T-helper 22 cell (primary cell): ENCODE results near the gene GNAS.

Experiments used
- DNase-seq: peaks from one replicate; pipeline ENCODE4 v3.0.0-alpha.2; 2020; ENCODE audit warnings: low read depth

GNAS gene

DNA sequence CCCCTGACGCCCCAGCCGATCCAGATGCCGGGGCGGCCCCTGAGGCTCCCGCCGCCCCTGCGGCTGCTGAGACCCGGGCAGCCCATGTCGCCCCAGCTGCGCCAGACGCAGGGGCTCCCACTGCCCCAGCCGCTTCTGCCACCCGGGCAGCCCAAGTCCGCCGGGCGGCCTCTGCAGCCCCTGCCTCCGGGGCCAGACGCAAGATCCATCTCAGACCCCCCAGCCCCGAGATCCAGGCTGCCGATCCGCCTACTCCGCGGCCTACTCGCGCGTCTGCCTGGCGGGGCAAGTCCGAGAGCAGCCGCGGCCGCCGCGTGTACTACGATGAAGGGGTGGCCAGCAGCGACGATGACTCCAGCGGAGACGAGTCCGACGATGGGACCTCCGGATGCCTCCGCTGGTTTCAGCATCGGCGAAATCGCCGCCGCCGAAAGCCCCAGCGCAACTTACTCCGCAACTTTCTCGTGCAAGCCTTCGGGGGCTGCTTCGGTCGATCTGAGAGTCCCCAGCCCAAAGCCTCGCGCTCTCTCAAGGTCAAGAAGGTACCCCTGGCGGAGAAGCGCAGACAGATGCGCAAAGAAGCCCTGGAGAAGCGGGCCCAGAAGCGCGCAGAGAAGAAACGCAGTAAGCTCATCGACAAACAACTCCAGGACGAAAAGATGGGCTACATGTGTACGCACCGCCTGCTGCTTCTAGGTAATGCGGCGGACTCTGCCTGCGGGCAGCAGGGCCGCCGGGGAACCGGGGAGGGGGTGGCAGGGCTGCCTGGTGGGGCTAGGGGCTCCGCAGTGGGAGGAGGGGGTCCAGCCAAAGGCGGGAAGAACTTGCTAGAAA lies 2.3 kb downstream of the GNAS start:
- no peak for DNase-seq

DNA sequence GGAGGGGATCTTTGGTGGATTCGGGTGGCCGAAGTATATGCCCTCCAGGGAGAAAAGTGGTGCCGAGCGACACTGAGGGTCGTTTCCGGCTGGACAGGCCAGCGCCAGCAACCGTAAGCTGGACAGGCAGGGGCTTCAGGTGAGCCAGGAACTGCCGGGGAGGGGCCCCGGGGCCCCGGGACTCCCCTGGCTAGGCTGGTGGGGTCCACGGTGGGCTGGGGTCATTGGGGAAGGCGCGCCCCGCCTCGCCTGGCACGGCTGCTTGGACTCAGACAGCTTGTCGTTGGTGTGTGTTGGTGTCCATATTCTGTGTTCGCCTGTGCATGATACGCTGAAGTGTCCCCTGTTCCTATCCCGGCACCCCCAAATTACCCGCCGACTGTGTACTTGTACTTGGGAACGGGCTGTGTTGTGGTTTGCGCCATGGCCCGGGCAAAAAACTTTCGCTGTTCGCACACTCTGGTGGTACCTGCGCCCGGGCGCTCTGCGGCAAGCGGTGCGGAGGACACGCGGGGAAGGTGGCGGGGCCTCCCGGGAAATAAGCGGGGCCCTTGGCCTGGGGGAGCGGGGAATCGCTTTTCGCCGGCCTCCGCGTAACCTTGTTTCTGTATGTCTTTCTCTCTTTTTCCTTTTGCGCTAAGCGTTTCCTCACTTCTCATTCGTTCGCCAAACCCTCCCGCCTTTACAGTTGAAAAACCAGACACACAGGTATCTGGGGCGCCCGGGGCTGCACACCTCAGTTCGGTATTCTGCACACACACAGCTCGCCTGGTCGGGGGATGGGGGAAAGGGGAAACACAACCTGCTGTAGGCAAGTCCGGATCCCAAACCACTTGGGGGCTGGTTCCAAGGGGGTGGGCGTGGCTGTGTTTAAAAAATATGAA lies 3.2 kb downstream of the GNAS start:
- no peak for DNase-seq

DNA sequence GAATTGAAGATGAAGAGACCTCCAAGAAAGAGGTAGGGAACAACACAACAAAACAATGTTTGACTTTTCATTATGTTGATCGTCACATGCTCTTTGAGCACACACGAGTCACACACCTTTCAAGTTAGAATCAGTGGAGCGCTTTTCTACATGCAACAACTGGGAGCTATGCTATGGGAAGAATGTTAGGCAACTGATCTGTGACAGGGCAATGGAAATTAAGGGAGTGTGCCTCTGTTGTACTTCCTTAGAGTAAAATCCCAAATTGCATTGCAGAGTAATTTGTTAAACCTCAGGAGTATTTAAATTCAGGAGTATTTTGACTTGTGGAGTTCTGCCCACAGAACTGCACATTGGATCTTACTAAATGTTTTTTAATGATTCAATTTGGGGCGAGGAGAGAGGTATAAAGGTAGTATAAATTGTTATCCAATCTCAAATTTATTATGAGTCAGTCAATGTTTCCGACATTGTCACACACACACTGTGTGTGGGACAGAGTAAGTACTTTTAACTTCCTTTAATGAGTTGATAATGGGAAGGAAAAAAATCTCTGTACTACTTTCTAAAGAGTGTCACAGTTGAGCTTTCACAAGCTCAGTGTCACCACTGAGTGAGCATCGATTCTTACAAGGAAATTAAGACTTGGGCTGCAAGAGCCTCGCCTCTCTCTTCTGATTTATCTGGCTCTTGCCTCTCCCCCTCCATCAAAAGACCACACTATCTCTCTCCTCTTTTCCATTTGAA lies 10.7 kb downstream of the GNAS start:
- DNase-seq = no peak

- no peak for DNase-seq
These were observed 11.8 kb downstream of the GNAS start for GRCh38 chr20:58864346-58864745.

DNA sequence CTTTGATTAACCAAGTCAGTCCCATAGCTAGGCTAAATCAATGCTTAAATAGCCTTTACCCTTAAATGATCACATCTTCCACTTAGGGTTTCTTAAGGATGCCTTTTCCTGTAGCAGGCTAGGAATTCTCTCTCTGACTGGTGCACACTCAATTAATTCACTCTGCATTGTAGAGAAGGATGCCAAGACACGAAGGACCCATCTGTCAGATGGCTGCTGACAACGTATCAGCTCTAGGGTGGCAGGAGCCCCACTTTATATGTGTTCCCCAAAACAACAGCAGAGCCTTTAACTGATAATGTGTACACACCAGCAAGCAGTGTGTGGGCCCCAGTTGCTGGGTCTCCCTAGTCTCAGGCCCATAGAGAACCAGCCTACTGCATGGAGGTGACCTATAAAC lies 13.3 kb downstream of the GNAS start:
- DNase-seq = no peak

- no peak for DNase-seq
These were observed 14.7 kb downstream of the GNAS start for GRCh38 chr20:58867211-58867610.

- no peak for DNase-seq
These were observed 16.3 kb downstream of the GNAS start for GRCh38 chr20:58868795-58869194.

DNA sequence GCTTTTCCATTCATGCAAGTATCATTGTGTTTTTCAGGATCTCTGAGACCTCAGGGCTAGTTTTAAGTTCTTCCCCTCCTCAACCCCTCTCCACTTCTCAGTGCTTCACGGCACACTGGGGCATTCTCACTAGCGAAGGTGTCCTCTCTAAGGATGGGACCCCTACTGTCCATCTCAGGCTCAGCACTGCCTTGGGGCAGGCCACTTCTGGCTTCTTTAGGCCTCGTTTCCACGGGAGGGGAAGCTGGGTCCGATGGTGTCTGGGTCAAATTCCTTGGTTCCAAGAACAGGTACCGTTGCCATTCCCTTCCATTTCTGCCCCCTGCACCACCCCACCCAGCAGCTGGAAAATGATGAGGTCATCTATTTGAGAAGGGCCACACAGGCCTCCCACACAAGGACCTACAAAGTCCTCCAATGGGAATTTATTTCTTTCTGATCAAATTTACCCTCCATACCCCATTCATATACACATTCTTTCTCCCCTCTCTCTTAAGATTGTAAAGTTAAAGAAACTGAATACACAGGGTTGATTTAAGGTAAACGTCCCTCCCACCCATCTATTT lies 17.2 kb downstream of the GNAS start:
- DNase-seq = no peak

DNA sequence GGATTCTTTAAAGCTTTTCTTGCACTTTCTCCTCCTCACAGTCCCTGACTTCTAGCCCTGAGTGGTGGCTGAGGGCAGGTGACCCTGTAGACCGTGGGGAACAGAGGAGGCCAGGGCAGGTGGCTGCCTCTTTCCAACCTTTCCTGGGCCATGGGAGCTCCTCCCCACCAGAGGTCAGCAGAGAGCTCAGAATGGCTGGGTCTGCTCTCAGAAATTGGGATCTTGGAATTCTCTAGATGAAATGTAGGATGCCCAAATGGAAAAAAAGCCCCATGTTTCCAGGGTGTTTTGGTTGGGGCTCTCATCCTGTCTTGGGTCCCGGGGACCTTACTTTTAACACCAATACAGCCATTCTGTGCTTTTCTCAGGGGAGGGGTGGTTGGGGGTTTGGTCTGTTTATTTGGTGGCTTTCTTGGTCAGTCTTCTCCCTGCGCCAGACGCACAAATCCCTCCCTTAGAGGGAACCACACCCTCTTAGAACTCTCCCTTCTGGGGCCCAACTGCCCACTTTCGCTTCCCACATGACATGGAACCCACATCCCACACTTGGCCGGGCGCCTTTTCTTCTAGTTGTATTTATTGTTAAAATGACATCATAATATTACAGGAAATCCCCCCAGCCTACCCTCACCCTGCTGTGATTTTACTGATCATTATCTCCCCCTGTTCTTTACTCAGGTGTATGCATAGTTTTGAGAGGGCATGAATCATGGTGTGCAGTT lies 17.9 kb downstream of the GNAS start:
- DNase-seq = no peak

- no peak for DNase-seq
These were observed 19.1 kb downstream of the GNAS start for GRCh38 chr20:58871533-58872102.

DNA sequence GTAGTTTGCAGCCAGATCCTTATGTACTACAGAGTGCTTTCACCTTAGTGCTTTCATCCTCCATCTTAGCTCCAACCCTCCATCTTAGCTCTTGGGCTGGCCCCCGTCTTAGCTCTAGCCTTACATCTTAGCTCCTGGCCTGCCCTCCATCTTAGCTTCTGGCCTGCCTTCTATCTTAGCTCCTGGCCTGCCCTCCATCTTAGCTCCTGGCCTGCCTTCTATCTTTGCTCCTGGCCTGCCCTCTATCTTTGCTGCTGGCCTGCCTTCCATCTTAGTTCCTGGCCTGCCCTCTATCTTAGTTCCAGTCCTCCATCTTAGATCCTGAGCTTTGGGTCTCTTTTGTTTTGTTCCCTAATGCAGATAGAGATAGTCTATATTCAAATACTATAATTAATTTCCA lies 22.0 kb downstream of the GNAS start:
- DNase-seq = no peak

- DNase-seq = no peak
These were observed 22.6 kb downstream of the GNAS start for GRCh38 chr20:58875111-58875510.

- DNase-seq = no peak
These were observed 23.1 kb downstream of the GNAS start for GRCh38 chr20:58875541-58876134.

- no peak for DNase-seq
These were observed 23.9 kb downstream of the GNAS start for GRCh38 chr20:58876437-58876836.

DNA sequence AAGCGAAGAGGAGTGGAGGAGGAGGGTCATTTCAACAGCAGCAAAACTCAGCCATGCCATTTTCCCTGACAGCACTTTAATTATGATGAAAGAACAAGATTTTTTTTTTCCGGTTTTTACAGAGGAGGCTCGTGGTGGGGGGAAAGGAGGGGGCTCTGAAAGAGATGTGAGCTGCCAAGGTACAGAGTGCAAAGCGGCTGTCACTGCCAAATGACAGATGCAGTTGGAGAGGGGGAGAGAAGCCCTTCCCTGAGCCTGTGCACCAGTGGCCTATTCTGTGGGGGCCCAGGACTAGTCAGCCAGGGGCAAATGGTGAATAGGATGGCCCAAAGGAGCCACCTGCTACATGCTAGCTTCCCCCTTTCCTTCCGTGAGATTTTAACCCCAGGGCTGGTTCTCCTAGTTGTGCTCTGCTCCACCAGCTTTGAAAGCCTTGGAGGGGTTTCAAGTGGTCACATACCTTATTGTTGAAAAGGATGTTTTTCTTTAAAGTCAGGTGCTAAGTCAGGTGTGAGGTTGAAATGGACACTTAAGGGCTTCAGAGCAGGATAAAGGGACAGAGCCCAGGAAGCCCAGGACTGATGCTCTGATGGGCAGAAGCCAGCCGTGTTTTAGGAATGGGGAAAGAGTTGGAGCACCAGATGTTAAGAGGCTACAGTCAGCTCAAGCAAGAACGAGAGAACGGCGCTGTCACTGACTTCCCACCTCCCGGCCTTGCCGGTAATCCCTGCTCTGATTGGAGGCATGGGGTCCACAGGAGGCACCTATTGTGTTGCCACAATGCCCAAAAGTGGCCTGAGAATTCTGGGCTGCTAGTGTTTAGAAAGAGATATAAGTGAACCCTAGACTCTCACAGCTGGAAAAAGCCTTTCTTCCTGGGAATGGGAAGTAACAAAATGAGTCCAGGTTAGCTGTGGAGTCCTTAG lies 24.8 kb downstream of the GNAS start:
- DNase-seq = no peak

DNA sequence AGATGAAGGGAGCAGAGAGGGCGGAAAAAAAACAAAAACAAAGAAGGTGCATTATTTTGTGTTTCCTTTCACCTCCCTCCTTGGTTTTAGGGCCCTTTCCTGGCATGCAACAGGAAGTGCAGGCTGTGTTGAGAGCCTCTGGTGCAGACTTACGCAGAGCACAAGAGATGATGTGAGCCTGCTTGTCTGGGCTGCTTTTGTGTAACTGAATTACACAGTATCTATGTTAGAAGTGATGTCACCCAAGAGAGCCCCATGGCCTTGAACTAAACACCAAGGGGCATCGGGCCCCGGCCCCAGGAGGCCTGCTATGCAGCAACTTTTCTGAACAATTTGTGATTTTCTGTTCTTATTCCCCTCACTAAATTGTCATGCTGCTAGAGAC lies 25.5 kb downstream of the GNAS start:
- no peak for DNase-seq

DNA sequence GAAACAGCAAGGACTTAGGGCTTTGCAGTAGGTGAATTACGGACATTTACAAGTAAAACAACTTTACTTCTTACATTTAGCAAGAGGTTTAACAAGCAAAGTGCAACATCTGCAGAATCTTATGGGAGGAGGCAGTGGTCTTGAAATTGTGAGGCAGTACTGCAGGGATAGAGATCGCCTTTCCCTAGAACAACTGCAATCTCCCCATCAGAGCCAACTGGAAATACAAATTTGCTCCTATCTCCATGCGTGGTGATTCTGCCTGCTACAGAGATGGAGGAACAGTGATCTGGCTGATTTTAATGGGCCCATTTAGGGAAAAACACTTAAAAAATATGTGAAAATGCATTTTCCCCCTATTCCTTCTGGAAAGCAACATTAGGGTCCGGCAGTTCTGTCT lies 25.9 kb downstream of the GNAS start:
- no peak for DNase-seq

DNA sequence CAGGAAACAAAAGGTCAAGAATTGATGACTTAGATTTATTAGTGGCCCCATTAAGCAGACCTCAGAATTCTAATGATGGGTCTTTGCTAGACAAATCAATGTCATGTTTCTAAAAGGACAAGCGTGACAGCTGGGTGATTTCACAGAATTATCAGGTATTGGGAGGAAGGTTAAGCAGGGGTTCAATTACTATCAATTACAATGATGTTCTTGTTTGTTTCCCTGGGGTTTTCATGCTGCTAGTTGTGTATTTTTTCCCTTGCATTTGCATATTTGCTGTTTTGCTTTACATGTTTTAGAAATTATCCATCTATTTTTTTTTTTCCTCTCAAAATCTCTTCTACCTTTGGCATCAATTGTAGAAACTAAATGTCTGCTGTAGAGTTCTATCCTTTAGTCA lies 27.9 kb downstream of the GNAS start:
- DNase-seq = no peak

DNA sequence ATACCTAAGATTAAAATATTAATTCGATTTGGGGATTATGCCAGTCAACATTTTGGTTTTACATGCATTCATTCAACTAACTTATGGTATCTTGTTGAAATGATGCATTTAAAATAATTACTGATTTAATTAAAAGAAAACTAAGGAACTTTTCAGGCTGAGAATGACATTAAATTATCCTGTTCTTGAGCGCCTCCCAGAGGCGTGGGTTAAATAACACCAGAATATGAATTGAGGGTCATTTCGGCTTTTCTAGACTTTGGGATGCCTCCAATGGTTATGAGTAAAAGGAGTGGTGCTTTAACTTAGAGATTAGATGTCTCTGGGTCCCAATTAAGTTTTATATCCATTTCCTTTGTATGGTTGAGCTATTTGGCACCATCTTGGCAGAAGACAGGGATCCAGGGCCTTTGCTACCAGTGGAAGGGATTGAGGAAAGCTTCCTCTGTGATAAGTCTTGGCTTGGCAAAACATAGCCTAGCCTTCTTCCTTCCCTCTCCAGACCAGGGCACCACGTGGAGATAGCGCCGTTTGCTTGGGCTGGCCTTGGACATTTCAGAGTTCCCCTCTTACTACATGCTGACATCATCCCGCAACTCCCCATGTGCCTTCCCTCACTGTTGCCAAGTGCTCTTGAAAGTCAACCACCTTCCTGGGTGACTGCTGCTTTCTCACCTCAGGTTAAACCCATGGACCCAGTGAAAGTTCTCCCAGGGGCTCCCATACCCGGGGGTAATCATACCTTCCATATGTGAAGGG lies 28.7 kb downstream of the GNAS start:
- no peak for DNase-seq
